Measurements from ENCODE around the gene ARMC2. TPM values are rescaled to one million over a fixed set of nuclear protein-coding genes. Genes with fewer than 3 reads are reported as not detected.
A peak's percentile ranks its signal among the peaks of the same experiment; 100 is the strongest.
"Not testable (repeated sequence)": the region's sequence is repeated elsewhere in the genome, so short reads cannot be mapped to it uniquely, and the experiment has no call there.

ARMC2 gene
- total RNA-seq, 2 donors from 2014 or later = 2.9 to 5.7 TPM

DNA sequence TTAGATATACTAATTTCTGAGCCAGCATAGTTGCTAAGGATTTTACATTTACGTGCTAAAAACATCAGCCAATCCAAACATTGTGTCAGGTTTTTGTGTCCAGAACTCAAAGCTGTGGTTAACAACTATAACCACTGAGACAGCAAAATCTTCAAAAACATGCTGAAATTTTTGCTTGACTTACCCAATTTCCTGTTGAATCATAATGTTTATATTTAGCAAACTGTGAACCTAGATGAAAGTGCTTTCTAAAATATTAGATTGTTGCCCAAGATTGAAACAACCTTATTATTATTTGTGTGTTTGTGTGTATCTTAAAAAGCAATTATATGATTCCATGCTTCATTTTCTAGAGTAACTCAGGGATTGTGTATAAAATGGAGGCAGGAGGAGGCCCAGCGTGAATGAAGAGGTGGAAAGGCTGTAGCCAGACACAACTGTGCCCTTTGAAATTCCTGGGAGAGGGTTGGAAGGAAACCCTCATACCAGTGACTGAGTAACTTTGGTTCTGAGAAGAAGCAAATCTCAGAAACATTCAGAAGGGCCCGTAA, 48.0 kb downstream of the ARMC2 start:
- Mint-ChIP-seq H3K9me3 (no peaks in the 10 kb centered on the region), H3K27me3 (no peaks in the 10 kb centered on the region), H3K27ac (peak overlapping the region; percentile 93), H3K4me1 (peaks cover 21% of the 10 kb centered on the region), H3K4me3 (peak overlapping the region; percentile 73), H3K36me3 (ENCODE audit: low read depth) (no peaks in the 10 kb centered on the region)
- peak; percentile 81 for ATAC-seq (replicated peaks)

DNA sequence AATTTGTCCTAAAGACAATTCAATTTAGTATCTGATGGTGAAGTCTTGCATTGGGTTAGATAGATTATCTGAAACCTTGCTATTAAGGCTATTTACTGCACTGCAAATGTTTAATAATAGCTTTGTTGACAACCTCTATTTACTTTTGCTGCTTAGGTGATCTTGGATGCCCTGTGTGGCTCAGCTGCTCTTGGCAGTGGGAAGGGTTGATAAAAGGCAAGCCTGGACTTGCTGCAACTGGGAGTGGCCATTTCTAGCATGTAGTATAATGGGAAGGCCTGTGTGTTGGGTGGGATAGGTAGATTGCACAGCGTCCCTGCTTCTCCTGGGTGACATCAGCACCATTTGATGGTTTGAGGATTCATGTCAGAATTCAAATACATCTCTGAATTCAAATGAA, 49.1 kb downstream of the ARMC2 start:
- no peaks in the 10 kb centered on the region for H3K9me3 Mint-ChIP-seq
- no peak overlapping the region for H3K4me3 Mint-ChIP-seq
- peaks cover 21% of the 10 kb centered on the region for H3K4me1 Mint-ChIP-seq
- no peak for ATAC-seq (replicated peaks)
- H3K27ac Mint-ChIP-seq = peak overlapping the region; percentile 36
- no peaks in the 10 kb centered on the region for H3K36me3 Mint-ChIP-seq (ENCODE audit: low read depth)
- H3K27me3 Mint-ChIP-seq = no peaks in the 10 kb centered on the region

DNA sequence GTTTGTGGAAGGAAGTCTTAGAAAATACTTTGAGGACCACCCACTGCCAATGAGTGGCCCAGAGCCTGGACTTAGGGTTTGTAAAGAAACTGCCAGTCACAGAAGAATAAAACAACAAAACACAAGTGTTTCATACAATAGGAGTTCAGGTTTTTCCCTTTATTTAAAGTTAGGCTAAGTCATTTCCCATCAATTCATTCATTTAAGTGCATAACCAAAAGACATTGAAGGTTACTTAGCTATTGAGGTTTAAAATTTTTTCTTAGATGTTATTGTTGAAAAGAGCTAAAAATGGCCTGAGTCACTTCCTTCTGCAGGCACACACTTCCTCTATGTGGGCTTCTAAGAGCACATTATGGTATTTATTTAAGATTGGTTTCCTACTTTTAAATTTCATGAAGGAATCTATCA, 54.2 kb downstream of the ARMC2 start:
- no peaks in the 10 kb centered on the region for H3K27me3 Mint-ChIP-seq
- peak overlapping the region; percentile 21 for H3K4me3 Mint-ChIP-seq

DNA sequence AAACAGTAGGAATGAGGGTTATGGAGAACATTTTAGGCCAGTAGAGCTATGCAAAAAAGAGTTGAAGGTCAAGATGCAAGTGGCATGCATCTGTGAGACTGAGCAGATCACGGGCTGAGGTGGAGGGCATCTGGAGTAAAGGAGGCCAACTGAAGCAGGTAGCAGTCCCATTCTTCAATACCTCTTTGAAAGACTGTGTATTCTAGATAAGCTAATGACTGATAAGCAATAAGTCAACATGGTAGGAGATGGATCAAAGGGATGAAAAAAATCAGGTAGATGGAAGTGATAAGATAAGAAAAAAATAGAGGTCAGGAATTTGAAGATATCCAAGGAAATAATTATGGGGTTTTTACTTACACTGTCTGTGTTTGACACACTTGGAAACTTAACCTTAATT, 55.6 kb downstream of the ARMC2 start:
- Mint-ChIP-seq H3K4me1 (no peaks in the 10 kb centered on the region), H3K27me3 (no peaks in the 10 kb centered on the region), H3K9me3 (no peaks in the 10 kb centered on the region), H3K36me3 (ENCODE audit: low read depth) (no peaks in the 10 kb centered on the region), H3K4me3 (no peak overlapping the region), H3K27ac (no peak overlapping the region)
- no peak for ATAC-seq (replicated peaks)

More for the DNA sequence above, 54.2 kb downstream of the ARMC2 start:
- H3K4me1 Mint-ChIP-seq = peaks cover 2% of the 10 kb centered on the region
- H3K27ac Mint-ChIP-seq = peak overlapping the region; percentile 69
- H3K9me3 Mint-ChIP-seq = no peaks in the 10 kb centered on the region
- ATAC-seq (replicated peaks) = peak; percentile 51
- no peaks in the 10 kb centered on the region for H3K36me3 Mint-ChIP-seq (ENCODE audit: low read depth)

DNA sequence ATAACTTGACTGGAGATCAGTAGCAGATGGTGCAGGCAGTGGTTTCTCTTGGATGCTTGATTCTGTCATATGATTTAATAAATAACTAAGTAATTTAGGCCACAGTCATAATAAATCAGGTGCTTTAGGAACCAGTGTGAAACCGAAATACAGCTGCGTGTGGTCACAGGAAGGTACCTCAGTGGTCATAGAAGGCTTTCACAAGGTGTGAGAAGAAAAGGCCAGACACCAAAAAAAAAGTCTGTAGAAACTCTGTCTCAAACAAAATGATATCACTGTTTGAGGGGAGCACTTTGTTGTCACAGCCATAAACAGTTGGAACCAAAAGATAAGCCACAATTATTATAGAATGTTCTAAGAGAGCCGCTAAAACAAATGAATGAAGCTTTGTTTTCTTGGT, 56.5 kb downstream of the ARMC2 start:
- H3K4me1 Mint-ChIP-seq = no peaks in the 10 kb centered on the region
- no peaks in the 10 kb centered on the region for H3K36me3 Mint-ChIP-seq (ENCODE audit: low read depth)
- H3K9me3 Mint-ChIP-seq = no peaks in the 10 kb centered on the region
- H3K27me3 Mint-ChIP-seq = no peaks in the 10 kb centered on the region
- no peak overlapping the region for H3K27ac Mint-ChIP-seq
- H3K4me3 Mint-ChIP-seq = no peak overlapping the region
- peak; percentile 18 for ATAC-seq (replicated peaks)

DNA sequence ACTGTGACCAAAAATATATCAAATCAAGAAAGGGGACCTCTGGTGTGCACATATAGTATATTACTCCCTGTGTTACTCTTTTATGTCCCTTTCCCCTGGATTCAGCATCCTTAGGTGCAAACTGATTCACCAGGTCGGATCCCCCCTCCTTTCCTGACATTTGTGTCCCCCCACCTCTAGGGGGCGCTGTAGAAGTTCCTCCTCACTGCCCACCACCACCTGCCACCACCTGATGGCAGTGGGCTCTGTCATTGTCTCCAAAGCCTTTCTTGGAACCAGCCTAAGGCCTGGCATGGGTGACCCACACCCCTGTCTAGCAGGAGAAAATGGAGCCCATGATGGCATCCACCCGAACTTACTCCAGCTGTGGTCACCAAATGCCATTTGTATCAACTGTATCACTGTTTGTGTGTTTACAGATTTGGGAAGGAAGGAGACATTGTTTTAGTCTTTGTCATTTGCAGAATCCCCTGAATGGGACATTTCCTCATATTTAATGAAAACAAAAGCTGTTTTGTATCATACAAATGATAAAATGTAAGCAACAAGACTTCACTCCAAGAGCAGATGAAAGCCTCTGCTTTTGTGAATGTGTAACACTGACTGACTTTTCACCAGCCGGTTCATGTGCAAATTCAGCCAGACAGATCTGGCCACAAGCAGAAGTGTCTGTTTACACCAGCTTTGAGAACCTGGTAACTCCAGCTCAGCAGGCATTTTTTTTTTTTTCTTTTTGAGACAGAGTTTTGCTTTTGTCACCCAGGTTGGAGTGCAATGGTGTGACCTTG, 66.2 kb downstream of the ARMC2 start:
- peak; percentile 51 for ATAC-seq (replicated peaks)
- Mint-ChIP-seq H3K27me3 (peaks cover 3% of the 10 kb centered on the region), H3K9me3 (no peaks in the 10 kb centered on the region), H3K36me3 (ENCODE audit: low read depth) (no peaks in the 10 kb centered on the region), H3K4me3 (no peak overlapping the region), H3K27ac (no peak overlapping the region), H3K4me1 (peaks cover 5% of the 10 kb centered on the region)

DNA sequence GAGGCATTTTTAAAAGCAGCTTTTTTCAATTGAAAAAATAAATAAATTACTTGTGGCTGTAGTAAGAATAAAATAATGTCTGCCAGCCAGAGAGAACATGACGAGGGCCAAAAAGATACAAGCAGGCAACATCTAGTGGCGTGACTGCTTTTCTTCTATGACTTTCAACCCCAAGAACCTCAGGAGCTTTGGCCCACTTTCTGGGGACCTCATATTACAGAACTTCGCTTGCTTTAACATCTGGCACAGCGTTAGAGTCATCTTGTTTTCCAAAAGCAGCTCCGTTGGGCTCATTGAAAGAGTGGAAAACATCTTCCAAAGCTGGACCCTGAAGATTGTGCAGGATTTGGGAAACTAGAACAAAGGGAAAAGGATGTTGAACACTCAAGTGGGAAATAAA, 67.0 kb downstream of the ARMC2 start:
- peaks cover 3% of the 10 kb centered on the region for H3K27me3 Mint-ChIP-seq
- H3K36me3 Mint-ChIP-seq (ENCODE audit: low read depth) = no peaks in the 10 kb centered on the region

DNA sequence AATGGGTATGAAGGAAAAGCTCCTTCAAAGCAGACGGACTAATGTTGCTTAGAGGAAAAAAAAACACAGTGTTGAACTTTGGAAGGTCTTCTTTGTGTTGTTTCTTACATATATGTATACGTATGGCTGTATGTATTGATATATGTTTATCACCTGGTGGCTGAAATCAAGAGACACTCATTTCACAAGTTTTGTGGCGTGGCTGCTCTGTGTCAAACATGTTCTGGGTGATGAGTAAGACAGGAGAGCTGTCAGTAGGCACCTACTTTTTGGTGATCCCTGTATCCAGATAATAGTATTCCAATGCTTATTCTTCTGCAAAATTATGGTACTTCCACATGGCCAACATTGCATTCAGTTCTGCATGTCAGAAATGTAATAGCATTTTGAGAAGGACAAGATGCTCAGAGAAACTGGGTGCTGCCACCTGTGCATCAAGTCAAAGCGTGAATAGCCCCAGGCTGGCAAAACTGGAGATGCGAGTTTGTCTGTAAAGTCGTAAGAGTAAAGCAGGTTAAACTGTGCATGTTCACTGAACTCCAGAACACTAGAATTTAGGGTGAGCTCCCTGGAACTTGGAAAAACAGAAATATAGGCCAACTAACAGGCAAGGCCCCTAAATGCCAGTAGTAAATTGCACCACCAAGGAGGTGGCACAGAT, 67.9 kb downstream of the ARMC2 start:
- Mint-ChIP-seq H3K4me1 (peaks cover 13% of the 10 kb centered on the region), H3K9me3 (no peaks in the 10 kb centered on the region), H3K4me3 (no peak overlapping the region), H3K27me3 (peaks cover 3% of the 10 kb centered on the region), H3K36me3 (ENCODE audit: low read depth) (no peaks in the 10 kb centered on the region), H3K27ac (no peak overlapping the region)
- peak; percentile 86 for ATAC-seq (replicated peaks)

More for the DNA sequence above, 67.0 kb downstream of the ARMC2 start:
- no peak overlapping the region for H3K27ac Mint-ChIP-seq
- no peak for ATAC-seq (replicated peaks)
- no peaks in the 10 kb centered on the region for H3K9me3 Mint-ChIP-seq
- no peak overlapping the region for H3K4me3 Mint-ChIP-seq
- peaks cover 5% of the 10 kb centered on the region for H3K4me1 Mint-ChIP-seq

DNA sequence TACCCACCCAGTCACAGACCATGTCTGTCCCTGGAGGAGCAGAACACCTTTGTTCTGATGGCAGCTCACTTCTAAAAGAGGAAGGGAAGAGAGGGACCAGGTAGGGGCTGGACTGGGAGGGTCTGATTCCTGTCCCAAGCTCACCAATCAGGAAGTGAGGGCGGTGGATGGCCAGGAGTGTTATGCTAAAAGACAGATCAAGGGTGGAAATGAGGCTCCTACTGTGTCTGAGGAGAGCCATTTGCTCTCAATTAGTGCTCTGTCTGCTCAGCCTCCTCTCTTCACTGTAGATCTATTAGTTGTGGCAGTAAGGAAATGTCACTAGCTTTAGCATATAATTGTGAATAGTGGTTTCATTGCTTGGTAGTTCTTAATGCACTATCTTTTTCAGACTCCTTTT, 72.5 kb downstream of the ARMC2 start:
- peaks cover 27% of the 10 kb centered on the region for H3K4me1 Mint-ChIP-seq
- H3K27me3 Mint-ChIP-seq = peaks cover 3% of the 10 kb centered on the region
- peak overlapping the region; percentile 79 for H3K27ac Mint-ChIP-seq
- peak overlapping the region; percentile 64 for H3K4me3 Mint-ChIP-seq
- H3K9me3 Mint-ChIP-seq = no peaks in the 10 kb centered on the region
- peaks cover 5% of the 10 kb centered on the region for H3K36me3 Mint-ChIP-seq (ENCODE audit: low read depth)
- ATAC-seq (replicated peaks) = no peak

DNA sequence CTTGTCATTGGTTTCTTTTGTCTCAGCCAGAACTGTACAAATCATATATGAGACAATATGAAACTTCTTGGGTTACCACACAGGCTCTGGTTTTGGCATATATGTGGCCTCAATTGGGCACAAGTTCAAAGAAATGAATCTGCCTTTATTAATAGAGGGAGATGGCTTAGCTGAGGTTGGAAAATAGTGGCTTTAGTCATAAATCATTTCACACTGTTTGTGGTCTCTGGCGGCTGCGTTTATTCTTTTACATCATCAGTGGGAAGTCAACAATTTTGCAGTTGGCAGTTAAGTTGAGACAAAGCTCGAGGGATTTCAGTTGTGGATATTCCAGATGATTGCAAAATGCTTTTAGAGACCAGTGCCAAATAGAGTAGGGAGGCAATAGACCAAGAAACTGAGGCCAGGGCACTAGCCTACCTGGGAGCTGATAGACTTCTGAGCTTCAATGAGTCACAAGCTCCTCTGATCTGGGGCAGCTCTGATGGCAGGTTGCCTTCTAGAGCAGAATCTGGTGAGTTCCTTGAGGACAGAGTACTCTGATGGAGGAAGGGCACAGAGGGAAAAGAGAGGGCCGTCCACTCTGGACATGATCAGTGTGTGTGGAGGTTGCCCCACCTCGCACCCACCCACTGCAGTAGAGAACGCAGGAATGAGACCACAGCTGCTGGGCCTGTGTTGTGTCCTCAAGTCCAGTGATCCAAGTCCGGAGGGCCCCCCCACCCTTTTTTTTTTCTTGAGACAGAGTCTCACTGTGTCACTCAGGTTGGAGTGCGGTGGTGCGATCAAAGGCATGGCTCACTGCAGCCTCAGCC, 73.5 kb downstream of the ARMC2 start:
- Mint-ChIP-seq H3K9me3 (no peaks in the 10 kb centered on the region), H3K36me3 (ENCODE audit: low read depth) (peaks cover 5% of the 10 kb centered on the region), H3K4me3 (peak overlapping the region; percentile 64), H3K4me1 (peaks cover 24% of the 10 kb centered on the region), H3K27ac (peak overlapping the region; percentile 79), H3K27me3 (peaks cover 3% of the 10 kb centered on the region)
- peak; percentile 97 for ATAC-seq (replicated peaks)

DNA sequence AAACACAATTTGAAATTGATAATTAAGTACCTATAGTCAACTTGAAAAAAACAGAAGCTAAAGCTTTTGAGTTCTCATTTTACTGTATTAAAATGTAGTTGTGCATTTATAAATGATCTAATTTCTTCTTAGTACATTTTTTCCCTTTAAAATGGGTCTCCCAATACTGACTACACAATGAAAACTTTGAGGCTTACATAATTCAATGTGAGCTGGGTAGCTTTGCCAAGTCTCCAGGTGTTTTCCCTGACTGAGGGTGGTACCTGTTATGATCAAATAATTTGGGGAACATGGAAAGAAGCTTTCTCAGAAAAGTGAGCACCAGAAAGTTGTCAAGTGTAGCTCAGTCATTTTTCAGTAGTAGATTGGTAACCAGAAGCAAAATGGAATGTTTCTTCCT, 74.3 kb downstream of the ARMC2 start:
- peaks cover 24% of the 10 kb centered on the region for H3K4me1 Mint-ChIP-seq
- no peak overlapping the region for H3K27ac Mint-ChIP-seq
- peaks cover 3% of the 10 kb centered on the region for H3K27me3 Mint-ChIP-seq
- no peaks in the 10 kb centered on the region for H3K9me3 Mint-ChIP-seq
- H3K4me3 Mint-ChIP-seq = no peak overlapping the region
- H3K36me3 Mint-ChIP-seq (ENCODE audit: low read depth) = peaks cover 5% of the 10 kb centered on the region
- ATAC-seq (replicated peaks) = no peak

DNA sequence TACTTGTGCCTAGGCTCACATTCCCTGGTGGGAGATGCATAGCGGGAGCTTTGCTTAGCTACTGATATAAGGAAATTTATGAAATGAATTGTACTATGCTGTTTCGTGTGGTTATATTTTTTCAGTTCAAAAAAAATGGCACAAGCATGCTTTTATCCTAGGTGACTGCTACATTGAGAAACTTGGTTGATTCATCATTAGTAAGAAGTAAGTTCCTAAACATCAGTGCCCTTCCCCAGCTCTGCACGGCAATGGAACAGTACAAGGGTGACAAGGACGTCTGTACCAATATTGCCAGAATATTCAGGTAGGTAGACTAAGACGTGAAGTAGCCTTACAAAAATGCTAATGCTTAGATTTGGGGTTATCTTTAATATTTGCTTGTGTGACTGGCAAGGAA, 79.7 kb downstream of the ARMC2 start:
- H3K27me3 Mint-ChIP-seq = no peaks in the 10 kb centered on the region
- no peaks in the 10 kb centered on the region for H3K36me3 Mint-ChIP-seq (ENCODE audit: low read depth)
- no peak overlapping the region for H3K4me3 Mint-ChIP-seq
- H3K27ac Mint-ChIP-seq = no peak overlapping the region
- peaks cover 11% of the 10 kb centered on the region for H3K4me1 Mint-ChIP-seq
- no peaks in the 10 kb centered on the region for H3K9me3 Mint-ChIP-seq
- ATAC-seq (replicated peaks) = no peak

DNA sequence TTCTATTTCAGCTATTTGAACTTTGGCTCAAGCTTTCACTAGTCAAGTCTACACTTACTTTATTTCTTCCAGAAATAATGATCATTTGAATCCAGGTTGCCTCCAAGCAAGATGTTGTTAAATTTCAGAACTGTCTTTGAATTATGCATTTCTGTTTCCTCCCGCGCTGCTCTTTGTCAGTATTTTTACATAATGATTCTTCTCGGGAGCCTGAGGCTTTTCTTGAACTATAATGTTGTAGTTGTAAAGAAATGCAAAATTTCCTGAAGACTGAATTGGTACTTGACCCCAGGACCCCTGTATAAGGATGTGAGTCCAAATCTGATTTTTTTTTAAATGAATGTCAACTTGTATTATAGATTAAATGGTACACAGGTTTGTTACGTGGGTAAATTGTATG, 80.4 kb downstream of the ARMC2 start:
- Mint-ChIP-seq H3K27me3 (no peaks in the 10 kb centered on the region), H3K4me1 (peaks cover 11% of the 10 kb centered on the region), H3K4me3 (no peak overlapping the region), H3K27ac (no peak overlapping the region), H3K9me3 (no peaks in the 10 kb centered on the region), H3K36me3 (ENCODE audit: low read depth) (no peaks in the 10 kb centered on the region)
- ATAC-seq (replicated peaks) = no peak

DNA sequence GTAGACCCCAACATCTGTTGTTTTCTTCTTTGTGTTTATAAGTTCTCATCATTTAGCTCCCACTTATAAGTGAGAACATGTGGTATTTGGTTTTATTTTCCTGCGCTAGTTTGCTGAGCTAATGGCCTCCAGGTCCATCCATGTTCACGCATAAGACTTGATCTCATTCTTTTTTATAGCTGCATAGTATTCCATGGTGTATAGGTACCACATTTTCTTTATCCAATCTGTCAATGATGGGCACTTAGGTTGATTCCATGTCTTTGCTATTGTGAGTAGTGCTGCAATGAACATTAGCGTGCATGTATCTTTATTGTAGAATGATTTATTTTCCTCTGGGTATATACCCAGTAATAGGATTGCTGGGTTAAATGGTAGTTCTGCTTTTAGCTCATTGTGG, 82.9 kb downstream of the ARMC2 start:
- H3K27ac Mint-ChIP-seq; H3K4me3 Mint-ChIP-seq; H3K27me3 Mint-ChIP-seq; H3K9me3 Mint-ChIP-seq; H3K4me1 Mint-ChIP-seq; ATAC-seq (replicated peaks); H3K36me3 Mint-ChIP-seq (ENCODE audit: low read depth): not testable (repeated sequence)

Data from activated T-helper 17 cell treated with anti-CD3 and anti-CD28 coated beads, Interleukin-2, amount 50 U/mL, for 72 hours (primary cell).